ENCODE results near the gene PRCC.
A peak's percentile ranks its signal among the peaks of the same experiment; 100 is the strongest.

PRCC gene

GRCh38 chr1:156814571-156815260 lies 47.4 kb downstream of the PRCC start:
- no peak for DNase-seq (ENCODE audit: low spot score)

DNA sequence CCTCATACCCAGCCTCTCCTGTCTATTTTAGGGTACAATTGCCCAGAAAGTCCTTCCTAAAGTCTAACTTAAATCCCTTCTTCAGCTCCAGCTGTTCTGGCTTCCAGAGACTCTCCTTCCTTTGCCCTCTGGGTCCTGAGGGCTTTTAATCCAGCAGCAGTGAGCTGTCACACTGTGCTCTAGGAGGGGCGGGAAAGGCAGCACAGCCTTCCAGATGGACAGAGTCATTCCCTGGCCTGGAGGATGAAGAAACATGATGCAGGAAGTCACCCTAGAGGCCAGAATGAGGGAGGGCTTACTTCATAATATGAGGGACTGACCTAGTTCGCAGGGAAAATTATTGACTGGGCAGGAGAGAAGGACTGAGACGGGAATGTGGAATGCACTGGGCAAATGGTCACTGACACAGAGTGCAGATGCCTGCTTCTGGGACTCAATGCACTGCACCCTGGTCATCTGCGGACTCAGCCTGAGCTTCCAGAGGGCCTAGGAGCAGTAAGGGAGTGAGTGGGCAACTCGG lies 48.0 kb downstream of the PRCC start:
- DNase-seq (ENCODE audit: low spot score), result no peak

DNA sequence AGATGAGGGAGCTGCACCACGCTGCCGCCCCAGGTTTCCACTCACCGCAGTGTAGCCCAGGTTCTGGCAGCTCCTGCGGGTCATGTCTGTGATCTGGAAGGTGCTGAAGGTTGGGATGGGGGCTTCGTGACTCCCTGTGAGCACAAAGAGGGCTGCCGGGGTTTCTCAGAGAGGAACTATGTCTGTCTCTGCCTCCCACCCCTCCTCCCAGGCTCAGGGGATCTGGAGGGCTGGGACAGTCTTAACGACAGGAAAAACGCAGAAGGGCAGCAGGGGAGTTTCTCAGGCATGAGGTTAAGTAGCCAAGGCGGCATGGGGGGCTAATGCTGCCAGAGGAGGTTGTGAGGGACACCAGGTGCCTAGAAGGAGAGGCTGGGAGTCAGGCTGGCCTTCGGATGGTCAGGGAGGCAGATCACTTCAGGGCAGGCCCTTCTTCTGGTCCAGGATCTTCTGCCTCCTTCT lies 48.7 kb downstream of the PRCC start:
- no peak for DNase-seq (ENCODE audit: low spot score)

- DNase-seq (ENCODE audit: low spot score), result no peak
These were observed 49.4 kb downstream of the PRCC start, which contains the start of gene SH2D2A for GRCh38 chr1:156816561-156817328. Gene SH2D2A, minus strand, starts transcription at chr1:156816848. Its CDS starts 140 bp downstream, at chr1:156816708.

GRCh38 chr1:156821801-156822200 lies 54.5 kb downstream of the PRCC start:
- DNase-seq (ENCODE audit: low spot score), result no peak

DNA sequence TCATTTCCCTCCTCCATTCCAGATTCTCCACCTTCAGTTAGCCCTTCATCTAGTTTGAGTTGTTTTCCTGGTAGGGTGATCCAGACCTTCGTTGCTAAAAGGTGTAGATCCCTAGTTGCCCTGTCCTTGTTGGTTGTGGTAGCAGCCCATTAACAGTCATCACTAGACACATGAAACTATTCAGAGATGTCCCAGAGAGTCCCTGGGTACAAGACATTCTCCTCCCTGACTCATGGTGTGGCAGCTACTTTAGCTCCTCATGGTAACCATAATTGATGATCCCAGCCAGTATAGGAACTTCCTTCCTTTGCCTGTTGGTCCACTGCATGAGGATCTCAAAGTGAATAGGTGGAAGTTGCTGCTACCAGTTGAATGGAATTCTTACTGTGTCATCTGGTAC lies 55.3 kb downstream of the PRCC start:
- no peak for DNase-seq (ENCODE audit: low spot score)

- DNase-seq (ENCODE audit: low spot score), result no peak
These were observed 56.0 kb downstream of the PRCC start for GRCh38 chr1:156823210-156823790.

DNA sequence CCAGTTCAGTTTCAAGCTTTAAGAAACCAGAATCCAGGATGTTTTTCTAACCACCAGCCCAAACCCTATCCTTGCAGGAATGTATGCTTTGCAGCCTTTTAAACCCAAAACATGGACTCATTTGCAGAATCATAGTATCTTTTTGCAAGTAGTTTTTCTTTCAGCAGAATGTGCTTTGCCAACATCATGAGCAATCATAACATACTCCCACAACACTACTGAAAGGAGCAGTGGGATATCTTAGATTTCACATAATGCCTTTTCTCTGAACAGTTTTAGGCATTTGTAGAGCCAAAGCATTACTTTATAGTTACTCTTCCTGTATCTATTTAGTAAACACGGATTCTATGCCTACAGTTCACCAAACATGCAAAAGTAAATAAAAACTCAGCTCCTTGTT lies 59.3 kb downstream of the PRCC start:
- DNase-seq (ENCODE audit: low spot score), result no peak

DNA sequence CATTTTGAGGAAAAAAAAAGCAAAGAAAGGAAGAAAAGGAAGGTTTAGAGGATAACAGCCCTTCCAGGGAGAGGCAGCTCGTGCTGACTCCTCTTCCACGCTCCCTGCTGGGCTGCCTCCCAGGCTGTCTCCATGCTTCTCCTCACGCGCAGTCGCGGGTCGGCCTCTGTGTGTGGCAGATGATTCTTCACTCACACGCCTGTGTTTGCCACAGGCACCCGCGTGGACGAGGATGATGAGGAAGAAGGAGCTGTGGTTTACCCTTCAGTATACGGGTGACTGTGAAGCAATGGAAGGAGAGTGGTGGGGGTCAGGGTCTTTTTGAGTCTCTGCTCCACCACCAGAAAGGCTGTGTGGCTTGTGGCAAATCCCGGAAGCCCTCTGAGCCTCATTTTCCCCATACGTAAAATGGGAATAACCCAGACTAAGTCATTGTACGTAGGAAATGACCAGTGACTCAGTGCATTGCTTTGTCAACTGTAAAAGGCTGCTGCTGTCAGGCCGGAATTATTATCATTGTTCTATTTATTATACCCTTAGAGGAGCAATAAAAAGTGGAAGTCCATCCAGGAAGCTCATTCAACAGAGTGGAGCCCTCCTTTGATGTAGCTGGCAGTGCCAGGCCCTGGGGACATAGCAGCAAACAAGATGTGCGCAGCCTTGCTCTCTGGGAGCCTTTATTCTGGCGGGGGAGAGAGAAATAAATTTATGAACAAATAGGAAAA lies 61.2 kb downstream of the PRCC start:
- DNase-seq (ENCODE audit: low spot score), result no peak

DNA sequence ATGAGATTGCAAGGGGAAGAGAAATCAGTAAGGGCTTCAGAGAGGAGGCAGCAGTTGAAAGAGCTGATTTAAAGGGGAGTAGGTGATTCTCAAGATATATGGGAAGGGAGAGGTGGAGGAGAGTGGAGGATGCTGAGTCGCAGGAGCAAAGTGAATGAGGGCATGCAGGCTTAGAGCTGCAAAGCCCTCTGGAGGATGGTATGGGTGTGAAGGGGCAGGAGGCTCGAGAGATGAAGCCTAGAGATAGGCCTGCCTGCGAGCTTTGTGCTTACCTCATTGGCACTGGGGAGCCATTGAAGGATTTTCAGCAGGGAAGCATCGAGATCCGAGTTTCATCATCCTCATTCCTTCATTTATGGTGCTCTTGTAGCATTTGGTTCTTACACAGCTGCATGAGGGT lies 65.1 kb downstream of the PRCC start:
- no peak for DNase-seq (ENCODE audit: low spot score)

- no peak for DNase-seq (ENCODE audit: low spot score)
These were observed 66.3 kb downstream of the PRCC start for GRCh38 chr1:156833603-156834002.

DNA sequence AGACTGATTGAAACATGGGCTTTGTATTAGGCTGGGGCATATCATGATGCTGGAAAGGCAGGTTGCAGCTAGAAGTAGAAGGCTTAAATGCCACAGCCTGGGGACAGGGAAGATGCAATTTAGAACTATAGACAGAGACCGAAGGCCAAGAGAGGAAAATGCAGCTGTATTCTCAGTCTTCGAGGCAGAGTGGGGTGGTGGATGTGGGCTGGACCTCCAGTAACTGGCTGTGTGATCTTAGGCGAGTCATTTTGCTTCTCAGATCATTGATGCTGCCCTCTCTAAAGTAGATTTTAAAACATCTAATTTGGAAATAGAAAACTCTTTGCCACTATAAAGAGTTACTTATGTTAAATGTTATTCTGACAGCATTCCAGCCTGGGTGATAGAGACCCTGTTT lies 67.0 kb downstream of the PRCC start:
- no peak for DNase-seq (ENCODE audit: low spot score)

DNA sequence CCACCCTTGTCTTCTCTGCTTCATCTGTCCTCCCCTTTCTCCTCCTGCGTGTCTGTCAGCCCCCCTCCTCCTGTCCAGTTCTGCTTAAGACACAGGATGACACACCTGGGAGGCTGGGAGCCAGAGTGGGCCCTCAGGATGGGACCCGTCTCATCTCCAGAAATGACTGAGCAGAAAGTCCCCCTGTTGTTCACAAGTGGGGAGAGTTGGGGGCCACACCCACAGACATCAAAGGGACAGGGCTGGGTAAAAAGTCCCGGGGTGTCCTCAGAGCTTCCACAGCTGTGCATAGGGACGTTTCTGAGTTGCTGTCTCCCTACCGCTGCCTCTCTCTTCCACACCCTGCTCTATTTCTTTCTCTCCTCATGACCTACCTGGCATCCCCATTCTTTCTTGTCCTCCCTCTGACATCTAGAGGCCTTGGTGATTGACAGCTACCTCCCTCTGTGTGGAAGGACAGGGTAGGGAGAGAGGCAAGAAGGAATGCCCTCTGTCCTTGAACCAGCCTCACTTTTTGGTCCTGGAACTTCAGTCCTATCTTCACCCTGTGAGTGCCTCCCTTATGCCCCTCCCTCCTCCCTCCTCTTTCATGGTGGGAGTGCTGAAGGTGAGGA lies 68.8 kb downstream of the PRCC start:
- no peak for DNase-seq (ENCODE audit: low spot score)

- no peak for DNase-seq (ENCODE audit: low spot score)
These were observed 69.6 kb downstream of the PRCC start for GRCh38 chr1:156836892-156837291.

GRCh38 chr1:156838972-156839371 lies 71.6 kb downstream of the PRCC start:
- DNase-seq (ENCODE audit: low spot score), result peak; percentile 60

- DNase-seq (ENCODE audit: low spot score), result no peak
These were observed 72.2 kb downstream of the PRCC start for GRCh38 chr1:156839426-156840109.

DNA sequence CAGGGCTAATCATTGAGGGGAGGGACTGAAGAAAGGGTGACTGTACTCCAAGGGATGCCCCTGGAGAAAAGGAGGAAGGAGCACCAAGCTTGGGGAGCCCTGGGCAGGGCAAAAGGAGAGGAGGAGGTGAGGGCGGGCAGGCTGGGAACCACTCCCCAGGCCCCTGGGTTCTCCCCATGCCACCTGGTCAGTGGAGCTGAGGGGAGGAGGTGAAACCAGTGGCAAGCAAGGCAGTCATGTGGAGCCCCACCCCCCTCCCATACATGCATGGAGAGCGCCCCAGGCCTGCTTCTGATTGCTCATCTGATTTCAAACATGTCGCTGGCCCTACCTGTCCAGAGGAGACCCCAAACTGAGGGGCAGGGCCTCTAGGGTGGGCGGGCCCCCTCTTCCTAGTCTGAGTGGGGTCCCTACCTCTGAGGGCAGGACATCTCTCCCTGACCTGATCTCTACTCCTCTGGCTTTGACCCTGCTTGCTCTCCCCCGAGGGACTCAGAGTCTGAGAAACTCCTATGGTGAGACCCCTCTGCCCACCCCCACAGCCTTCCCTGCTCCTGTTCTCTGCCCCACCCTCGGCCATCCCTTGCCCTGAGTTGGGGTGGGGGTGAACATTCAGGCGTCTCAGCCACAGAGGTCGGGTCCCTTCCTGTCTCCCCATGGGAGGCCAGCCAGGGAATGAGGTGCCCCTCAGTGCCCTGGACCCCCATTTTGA lies 73.0 kb downstream of the PRCC start:
- no peak for DNase-seq (ENCODE audit: low spot score)

DNA sequence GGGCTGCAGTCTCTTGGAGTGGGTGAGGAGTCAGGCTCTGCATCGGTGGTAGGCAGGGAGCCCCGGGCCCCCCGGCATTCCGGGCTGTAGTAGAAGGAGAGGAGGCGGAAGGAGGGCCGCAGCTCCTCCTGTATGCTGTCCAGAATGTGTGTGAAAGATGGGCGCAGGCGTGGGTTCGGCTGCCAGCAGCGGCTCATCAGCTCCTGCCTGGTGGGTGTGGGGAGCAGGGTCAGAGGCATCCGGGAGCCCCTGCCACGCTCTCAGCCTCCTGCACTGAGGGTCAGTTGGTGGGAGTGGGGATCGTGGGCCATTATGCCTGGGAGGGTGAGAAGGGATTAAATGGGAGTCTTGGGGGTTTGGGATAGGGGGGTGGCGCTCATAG lies 73.6 kb downstream of the PRCC start:
- DNase-seq (ENCODE audit: low spot score), result no peak

GRCh38 chr1:156841295-156841855 lies 74.0 kb downstream of the PRCC start:
- no peak for DNase-seq (ENCODE audit: low spot score)

- no peak for DNase-seq (ENCODE audit: low spot score)
These were observed 75.4 kb downstream of the PRCC start for GRCh38 chr1:156842618-156843300.

Measured in hematopoietic multipotent progenitor cell treated with erythropoietin and hydrocortisone succinate and interleukin-3 and kit ligand, for 15 days (in vitro differentiated cells).